GM21529 (cell line): ENCODE data around the gene CASKIN1.

Source experiments
- ATAC-seq: cut with Tn5 transposase; IDR thresholded peaks from one replicate; pipeline ENCODE4 v1.9.1; 2021; ENCODE audit not compliant: unreplicated experiment

CASKIN1 gene

GRCh38 chr16:2160915-2161551 is 35.4 kb downstream of the CASKIN1 start:
- ATAC-seq, result no peak

DNA sequence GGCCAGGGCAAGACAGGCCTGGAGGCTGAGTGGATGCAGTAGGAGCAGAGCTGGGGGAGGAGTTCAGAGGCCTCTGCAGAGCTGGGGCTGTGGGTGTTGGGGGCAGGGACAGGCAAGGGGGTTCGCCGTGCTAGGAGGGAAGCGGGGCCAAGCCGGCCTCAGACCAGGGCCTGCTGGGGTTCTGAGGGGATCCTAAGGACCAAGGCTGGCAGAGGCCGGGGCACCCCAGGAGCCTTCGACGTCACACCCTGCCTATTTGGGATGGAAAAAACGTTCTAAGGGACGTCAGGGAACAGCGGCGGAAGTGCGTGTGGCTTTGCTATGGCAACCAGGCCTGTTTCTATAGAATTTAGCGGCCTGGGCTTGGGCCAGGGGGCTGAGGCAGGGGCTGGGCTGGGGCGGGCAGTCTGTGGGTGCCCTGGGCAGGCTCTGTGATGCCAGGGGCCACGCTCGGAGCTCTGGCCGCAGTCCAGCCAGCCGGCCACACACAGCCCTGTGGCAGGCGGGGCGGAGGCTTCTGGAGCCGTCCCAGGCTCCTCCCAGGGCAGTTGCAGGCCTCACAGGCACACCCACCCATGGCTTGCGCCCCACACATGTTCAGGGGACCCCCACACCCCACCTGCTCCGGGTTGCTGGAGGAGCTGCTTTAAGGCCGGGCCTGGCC is 37.1 kb downstream of the CASKIN1 start:
- ATAC-seq, result no peak

- ATAC-seq, result no peak
Observed at GRCh38 chr16:2158262-2158638, 38.2 kb downstream of the CASKIN1 start.

DNA sequence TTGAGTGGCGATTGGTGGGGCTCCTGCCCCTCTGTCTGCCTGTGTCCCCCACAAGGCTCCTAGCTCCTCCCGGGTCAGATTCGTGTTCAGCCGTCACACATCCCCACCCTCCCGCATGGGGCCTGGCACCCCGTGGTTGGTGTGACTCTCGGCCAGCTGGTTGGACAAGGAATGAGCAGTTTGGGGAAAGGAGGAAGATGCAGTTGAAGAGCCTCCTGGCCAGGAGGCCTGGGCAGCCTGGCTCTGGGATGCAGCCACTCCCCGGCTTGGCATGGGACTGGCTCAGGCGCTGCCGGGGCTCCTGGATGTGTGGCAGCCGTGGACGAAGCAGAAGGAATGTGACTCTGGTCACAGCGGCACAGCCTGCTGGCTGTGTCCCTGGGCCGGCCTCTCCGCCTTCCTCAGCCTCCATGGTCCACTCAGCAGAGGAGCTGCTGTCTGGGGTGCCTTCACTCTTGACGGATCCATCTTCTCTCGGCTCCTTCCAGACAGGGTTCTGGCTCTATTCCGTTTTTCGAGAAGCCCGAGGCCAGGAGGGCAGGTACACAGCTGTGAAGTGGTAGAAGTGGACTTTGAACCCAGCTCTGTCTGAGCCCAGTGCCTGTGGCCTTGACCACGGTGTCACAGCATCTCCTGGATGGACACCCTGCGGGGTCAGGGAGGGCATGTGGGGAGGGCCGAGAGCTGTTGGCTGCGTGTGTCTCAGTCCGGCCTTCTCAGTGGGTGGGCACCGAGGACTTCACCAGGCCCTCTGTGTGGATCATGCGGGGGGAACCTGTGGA is 38.7 kb downstream of the CASKIN1 start:
- no peak for ATAC-seq

DNA sequence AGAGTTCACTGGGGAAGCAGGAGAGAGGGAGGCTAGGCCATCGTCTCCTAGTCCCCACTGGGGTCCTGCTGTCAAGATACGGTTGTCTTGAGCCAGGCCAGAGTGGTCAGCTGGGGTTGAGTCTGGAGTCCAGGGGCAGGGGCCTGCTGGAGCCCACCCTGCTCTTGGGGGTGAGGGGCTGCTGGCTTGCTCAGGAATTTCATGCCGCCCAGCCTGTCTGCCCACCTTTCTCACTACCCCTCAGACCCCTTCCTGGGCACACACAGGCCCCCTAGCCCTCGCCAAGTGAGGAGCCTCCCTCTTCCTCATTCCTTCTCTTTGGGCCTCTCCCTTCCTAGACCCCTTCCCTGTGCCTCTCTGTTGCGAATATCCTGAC is 39.6 kb downstream of the CASKIN1 start:
- no peak for ATAC-seq

- no peak for ATAC-seq
Observed at GRCh38 chr16:2155977-2156848, 40.2 kb downstream of the CASKIN1 start.

DNA sequence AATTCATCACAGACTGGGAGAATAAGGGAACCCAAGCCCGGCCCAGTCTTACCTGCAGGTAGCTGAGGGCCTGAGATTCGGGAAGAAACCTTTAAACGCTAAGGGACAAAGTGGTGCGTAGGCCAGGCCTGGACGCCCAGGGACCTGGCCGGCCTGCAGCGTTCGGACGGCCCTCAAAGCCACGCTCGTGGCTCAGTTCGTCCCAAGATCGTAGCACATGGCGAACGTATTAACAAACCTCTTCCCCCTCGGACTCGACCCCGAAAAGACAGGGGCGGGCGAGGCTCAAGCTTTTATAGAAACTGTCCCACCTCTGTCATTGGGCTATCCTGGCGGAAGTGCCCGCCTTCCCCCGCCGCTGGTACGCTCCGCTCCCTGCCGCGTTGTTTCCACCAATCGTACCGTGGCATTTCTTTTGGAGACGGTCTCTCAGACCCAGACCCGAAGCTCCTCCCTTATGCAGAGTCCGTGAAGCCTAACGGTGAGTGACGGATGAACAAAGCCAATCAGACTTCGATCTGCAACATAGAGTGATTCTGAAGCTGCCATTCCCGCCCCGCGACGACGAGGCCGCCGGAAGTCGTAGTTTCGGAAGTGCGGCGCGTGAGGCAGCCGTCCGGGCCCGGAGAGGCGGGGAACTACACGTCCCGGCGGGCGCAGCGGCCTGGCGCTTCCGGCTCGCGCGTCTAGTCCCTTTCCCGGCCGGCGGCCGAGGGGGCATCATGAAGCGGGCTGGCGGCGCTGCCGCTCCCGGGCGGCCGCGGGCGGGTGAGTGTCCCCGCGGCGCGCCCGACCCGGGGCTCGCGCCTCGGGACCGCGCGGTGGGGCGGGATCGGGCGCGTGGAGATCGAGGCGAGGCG is 41.1 kb downstream of the CASKIN1 start, which contains the start of gene TRAF7:
Gene TRAF7, plus strand, starts transcription at position 692 of the 860 bp plus-strand sequence. CDS start 8,139 bp downstream, outside the sequence.
- peak; percentile 83 for ATAC-seq

GRCh38 chr16:2154533-2155090 is 41.8 kb downstream of the CASKIN1 start:
- no peak for ATAC-seq

DNA sequence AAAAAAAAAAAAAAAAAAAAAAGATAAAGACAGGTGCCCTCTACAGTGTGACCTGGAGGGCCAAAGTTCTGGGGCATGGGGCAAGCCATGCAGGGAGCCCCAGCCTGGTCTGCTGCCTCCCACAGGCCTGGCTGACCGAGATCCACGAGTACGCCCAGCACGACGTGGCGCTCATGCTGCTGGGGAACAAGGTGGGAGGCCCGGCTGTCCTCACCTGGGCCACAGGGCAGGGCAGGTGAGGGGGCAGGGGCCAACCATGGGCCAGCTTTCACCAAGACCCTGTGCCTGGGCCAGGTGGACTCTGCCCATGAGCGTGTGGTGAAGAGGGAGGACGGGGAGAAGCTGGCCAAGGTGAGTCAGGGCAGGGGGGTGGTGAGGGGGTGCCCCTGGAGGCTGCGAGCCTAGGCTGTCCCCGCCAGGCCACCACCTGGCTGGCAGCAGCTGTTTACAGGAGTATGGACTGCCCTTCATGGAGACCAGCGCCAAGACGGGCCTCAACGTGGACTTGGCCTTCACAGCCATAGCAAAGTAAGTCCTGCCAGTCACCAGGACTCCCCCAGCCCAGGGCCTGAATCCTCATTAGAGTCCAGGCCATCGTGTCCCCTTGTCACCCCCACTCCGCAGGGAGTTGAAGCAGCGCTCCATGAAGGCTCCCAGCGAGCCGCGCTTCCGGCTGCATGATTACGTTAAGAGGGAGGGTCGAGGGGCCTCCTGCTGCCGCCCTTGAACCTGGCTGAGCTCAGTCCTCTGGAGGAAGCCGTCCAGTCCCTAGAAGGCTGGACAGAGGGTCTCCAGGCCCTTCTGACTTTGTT is 43.5 kb downstream of the CASKIN1 start:
- ATAC-seq, result no peak

DNA sequence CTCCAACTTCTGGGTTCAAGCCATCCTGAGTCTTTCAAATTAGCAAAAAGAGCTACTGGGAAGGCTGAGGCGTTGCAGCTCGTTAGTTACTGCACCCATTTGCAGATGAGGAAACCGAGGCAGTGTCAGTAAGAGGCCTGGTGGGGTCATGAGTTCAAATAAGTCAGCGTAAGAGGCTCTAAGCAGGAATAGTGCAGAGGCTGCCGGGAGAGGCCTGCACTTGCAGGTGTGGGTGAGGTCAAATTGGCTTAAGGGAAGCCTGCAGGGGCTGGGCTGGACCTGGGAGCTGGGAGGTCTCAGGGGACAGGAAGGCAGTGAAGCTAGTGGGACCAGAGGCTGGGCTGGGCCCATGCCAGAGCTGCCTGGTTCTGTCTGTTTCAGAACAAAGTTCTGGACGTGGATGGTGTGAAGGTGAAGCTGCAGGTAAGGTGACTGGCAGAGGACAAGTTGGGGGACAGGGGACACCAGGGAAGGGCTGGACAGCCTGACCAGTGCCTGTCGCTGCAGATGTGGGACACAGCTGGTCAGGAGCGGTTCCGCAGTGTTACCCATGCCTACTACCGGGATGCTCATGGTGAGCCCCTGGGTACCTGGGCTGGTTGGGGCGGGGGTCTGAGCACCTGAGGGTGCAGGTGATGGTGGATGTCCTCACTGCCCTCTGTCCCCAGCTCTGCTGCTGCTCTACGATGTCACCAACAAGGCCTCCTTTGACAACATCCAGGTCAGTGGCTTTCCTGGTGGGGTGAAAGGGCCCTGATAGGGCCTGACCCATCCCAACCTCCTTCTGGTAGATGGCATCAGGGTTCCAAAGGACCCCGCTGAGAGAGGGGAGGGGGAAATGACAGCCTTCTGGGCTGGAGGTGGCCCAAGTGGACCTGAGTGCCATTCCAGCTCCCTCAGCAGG is 45.0 kb downstream of the CASKIN1 start:
- no peak for ATAC-seq

GRCh38 chr16:2150418-2151187 is 45.8 kb downstream of the CASKIN1 start:
- ATAC-seq, result no peak

GRCh38 chr16:2149630-2150417 is 46.6 kb downstream of the CASKIN1 start:
- no peak for ATAC-seq

DNA sequence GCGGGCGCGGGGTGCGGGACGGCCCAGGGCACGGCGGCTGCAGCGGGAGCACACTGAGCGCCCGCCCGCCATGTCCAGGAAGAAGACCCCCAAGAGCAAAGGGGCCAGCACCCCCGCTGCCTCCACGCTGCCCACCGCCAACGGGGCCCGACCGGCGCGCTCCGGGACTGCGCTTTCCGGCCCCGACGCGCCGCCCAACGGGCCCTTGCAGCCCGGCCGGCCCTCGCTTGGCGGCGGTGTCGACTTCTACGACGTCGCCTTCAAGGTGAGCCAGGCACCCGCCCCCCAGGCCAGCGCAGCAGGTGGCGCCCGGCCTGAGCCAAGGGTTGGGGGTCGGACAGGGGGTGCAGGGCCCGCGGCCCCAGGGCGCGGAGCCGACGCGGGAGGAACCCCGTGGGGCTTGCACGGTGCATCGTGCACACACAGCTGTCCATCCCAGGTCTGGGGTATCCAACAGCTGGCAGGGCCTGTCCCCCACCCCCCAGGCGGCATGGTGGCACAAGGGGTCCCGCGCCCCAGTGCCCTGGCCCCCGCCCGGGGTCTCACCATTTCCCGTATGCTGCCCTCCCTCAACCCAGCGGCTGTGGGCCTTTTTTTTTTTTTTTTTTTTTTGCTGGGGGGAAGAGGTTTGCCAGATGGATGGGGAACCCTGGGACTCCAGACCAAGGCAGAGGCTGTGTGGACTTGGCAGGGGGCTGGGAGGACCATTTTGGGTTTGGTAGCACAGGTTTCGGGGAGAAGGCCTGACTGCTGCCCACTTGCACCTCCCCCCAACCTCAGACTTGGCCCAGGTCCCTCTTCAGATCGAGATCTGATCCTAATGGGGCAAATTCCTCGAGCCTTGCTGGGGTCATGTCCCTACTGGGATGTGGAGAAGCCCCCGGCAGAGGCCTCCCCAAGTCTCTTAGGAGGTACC is 47.4 kb downstream of the CASKIN1 start:
- ATAC-seq, result no peak

DNA sequence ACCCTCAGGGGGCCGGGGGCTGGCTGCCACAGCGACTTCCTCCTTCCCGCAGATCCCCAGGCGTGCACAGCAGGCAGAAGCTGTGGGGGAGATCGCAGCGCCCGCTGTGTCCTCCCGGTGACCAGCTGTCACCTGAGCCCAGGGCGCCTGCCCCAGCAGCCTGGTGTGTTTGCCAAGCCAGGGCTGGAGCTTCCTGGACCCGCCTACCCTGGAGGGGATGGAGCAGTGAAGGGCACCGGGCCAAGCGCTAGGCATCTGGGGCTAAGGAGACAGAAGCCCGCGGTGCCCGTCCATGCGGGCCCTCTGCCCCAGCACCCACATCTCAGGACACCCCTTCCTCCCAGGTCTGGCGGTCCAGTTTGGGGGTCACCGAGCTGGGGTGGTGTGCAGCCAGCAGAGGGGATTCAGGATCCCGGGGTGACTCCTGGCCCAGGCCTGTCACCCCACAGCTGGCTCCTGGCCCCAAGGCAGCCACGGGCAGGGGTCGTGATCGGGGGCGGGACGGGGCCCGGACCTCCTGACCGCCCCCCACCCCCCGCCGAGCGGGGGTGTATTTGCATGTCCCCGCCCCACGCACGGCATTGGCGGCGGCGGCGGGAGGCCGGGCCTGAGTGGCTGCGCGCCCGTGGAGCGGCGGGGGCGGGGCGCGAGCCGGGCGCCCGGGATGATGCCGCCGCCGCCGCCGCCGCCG is 48.3 kb downstream of the CASKIN1 start, which contains the start of gene RAB26:
Gene RAB26, plus strand, starts transcription at position 645 of the 691 bp plus-strand sequence. CDS start 159 bp downstream, outside the sequence.
- ATAC-seq, result no peak

DNA sequence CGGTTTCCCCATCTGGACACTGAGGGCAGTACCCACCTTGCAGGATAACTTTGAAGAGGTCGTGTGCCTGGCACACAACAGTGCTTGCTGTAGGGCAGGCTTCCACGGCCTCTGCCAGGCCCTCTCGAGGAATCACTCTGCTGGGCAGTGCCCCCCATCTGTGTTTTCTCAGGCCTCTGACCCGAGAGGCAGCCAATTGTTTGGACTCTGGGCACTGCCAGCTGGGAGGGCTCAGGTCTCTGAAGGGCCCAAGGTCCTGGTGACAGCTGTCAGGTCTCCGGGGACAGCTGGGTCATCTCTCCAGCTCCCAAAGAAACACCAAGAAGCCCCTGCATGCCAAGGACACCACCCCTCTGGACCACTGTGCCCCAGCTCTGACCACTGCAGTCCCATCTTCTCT is 49.0 kb downstream of the CASKIN1 start:
- no peak for ATAC-seq
